GM12878 (cell line): ENCODE measurements around the gene CDH1. TPM values are rescaled to one million over a fixed set of nuclear protein-coding genes. Genes with fewer than 3 reads are reported as not detected.

ENCODE experiments used
- ATAC-seq: fragments of 200-7000 bp; cut with Tn5 transposase; 3 replicates; pipeline ENCODE4 v1.9.1; 2020; ENCODE audit warnings: mild to moderate bottlenecking, moderate library complexity
- BruUV-seq: library from RNA; stranded (reverse); fragments of 400-500 nt; replicated peaks from 2 replicates; lab custom pipeline; 2021; lab: Mats Ljungman, UMichigan
- CTCF ChIA-PET: fragments of 300-600 bp; sonication (Branson Sonifier 250); formaldehyde crosslinking; extraction: SDS; loops from one replicate; lab custom pipeline; 2021; ENCODE audit warnings: inconsistent platforms; lab: Yijun Ruan, JAX
- POLR2A ChIA-PET: fragments of 350-600 bp; formaldehyde crosslinking; extraction: SDS; loops from one replicate; lab custom pipeline; 2021; ENCODE audit warnings: inconsistent platforms; lab: Charles Lee
- RAD21 ChIA-PET: fragments of 300-600 bp; sonication (Branson Sonifier 250); formaldehyde crosslinking; loops from one replicate; lab custom pipeline; 2023; ENCODE audit warnings: antibody characterized with exemption; ENCODE audit not compliant: unreplicated experiment; lab: Charles Lee
- SMC1A ChIA-PET: fragments of 300-600 bp; sonication (Branson Sonifier 250); formaldehyde crosslinking; loops from one replicate; lab custom pipeline; 2023; ENCODE audit not compliant: unreplicated experiment, uncharacterized antibody; lab: Charles Lee
- DNase-seq: peaks from one replicate; pipeline ENCODE4 v3.0.0-alpha.2; 2011; ENCODE audit warnings: low read depth, low spot score
- FAIRE-seq: peaks from 3 replicates; lab custom pipeline; 2011; peaks lifted over from hg19 to GRCh38; lab: Jason Lieb, UNC
- H2AFZ ChIP-seq: 2 replicates; pipeline ENCODE4 v1.6.0; 2011; ENCODE audit warnings: low read depth, low read length, control low read depth; ENCODE audit not compliant: control insufficient read depth
- H3K27ac ChIP-seq: 2 replicates; pipeline ENCODE4 v1.5.1; 2011; ENCODE audit warnings: control low read depth; ENCODE audit not compliant: control insufficient read depth, insufficient read depth
- H3K27me3 ChIP-seq, 2 experiments: replicated peaks in 1 of 2; 2 replicates each; pipeline versions ENCODE4 v1.6.0 to v1.6.1; 2011; ENCODE audit warnings: low read length in 1 of 2; ENCODE audit not compliant: control insufficient read depth in 2 of 2, insufficient read depth in 2 of 2
- H3K36me3 ChIP-seq, 2 experiments: 2 replicates each; pipeline ENCODE4 v1.5.1; 2011; ENCODE audit warnings: low read length in 1 of 2; ENCODE audit not compliant: control insufficient read depth in 2 of 2, insufficient read depth in 2 of 2
- H3K4me1 ChIP-seq: 2 replicates; pipeline ENCODE4 v1.6.1; 2011; ENCODE audit warnings: mild to moderate bottlenecking, low read length, moderate library complexity, mixed read lengths; ENCODE audit not compliant: control insufficient read depth, insufficient read depth
- H3K4me2 ChIP-seq: 2 replicates; pipeline ENCODE4 v1.6.0; 2011; ENCODE audit warnings: control low read depth; ENCODE audit not compliant: control insufficient read depth, insufficient read depth
- H3K4me3 ChIP-seq: fragments of 200-600 bp; sonication (generic); 2 replicates; pipeline ENCODE4 v1.5.1; 2016
- H3K79me2 ChIP-seq: 2 replicates; pipeline ENCODE4 v1.6.0; 2011; ENCODE audit warnings: low read length; ENCODE audit not compliant: control insufficient read depth, insufficient read depth
- H3K9ac ChIP-seq: 2 replicates; pipeline ENCODE4 v1.8.0; 2011; ENCODE audit warnings: low read length, control low read depth, mixed read lengths; ENCODE audit not compliant: control insufficient read depth, insufficient read depth
- H3K9me3 ChIP-seq: replicated peaks from 3 replicates; pipeline ENCODE4 v1.5.1; 2011; ENCODE audit warnings: mild to moderate bottlenecking, low read length; ENCODE audit not compliant: control insufficient read depth, insufficient read depth
- H4K20me1 ChIP-seq: 2 replicates; pipeline ENCODE4 v1.6.0; 2011; ENCODE audit not compliant: control insufficient read depth, insufficient read depth
- MAX ChIP-seq: IDR thresholded peaks from 2 replicates; pipeline ENCODE4 v1.6.1; 2012; ENCODE audit warnings: low read depth, low read length, improper control_type of control experiment
- MYB ChIP-seq: fragments of 150-350 bp; IDR thresholded peaks from 2 replicates; pipeline ENCODE4 v1.6.1; 2014; ENCODE audit warnings: mild to moderate bottlenecking, low read depth, low read length, borderline replicate concordance
- RAD21 ChIP-seq: IDR thresholded peaks from 2 replicates; pipeline ENCODE4 v1.6.1; 2011; ENCODE audit warnings: mild to moderate bottlenecking, low read depth, low read length, moderate library complexity; ENCODE audit not compliant: insufficient read depth
- RB1 ChIP-seq: fragments of 450-650 bp; formaldehyde crosslinking; IDR thresholded peaks from 2 replicates; pipeline ENCODE4 v1.6.1; 2017; ENCODE audit warnings: mild to moderate bottlenecking, borderline replicate concordance
- TCF7 ChIP-seq: IDR thresholded peaks from 2 replicates; pipeline ENCODE4 v1.6.1; 2014; ENCODE audit warnings: antibody characterized with exemption, borderline replicate concordance
- whole genome bisulfite sequencing: methylation state at CpG from one replicate; pipeline ENCODE4 v1.1.6; 2016; ENCODE audit warnings: low lambda C conversion rate; ENCODE audit not compliant: insufficient replicate concordance, insufficient coverage; ENCODE audit errors: missing lambda C conversion rate; 5-methylcytosine and 5-hydroxymethylcytosine counted together
- in situ Hi-C: fragments of 300-500 bp; cut with MboI; formaldehyde crosslinking; loops from 9 replicates; pipeline ENCODE4 v1.14.3; 2018; ENCODE audit warnings: mixed read lengths
- intact Hi-C: fragments of 100-400 bp; cut with micrococcal nuclease; formaldehyde crosslinking; loops from one replicate; pipeline ENCODE4 v1.14.2; 2022; ENCODE audit not compliant: unreplicated experiment
- polyA plus RNA-seq, 11 experiments: library from polyadenylated mRNA; depleted of rRNA in 4 of 11; unstranded in 6 of 11; stranded (reverse) in 5 of 11; fragments of >200 nt; fragmentation: Nextera tagmentation in 4 of 11; fragmentation: Illumina TruSeq in 1 of 11; extraction: Ambion mirVana in 4 of 11; extraction: Trizol in 1 of 11; gene quantifications; 1 replicate in 1 of 11; 2 replicates in 10 of 11; pipeline versions ENCODE4 v1.2.1 to v1.2.3, GENCODE V29; 2011 to 2016; ENCODE audit warnings: inconsistent platforms in 2 of 11, missing spikeins in 2 of 11, low read depth in 1 of 11
- total RNA-seq, 4 experiments: library from RNA; depleted of rRNA in 3 of 4; stranded (reverse); fragments of >200 nt in 3 of 4; fragmentation: Illumina TruSeq in 1 of 4; extraction: Trizol in 1 of 4; gene quantifications; 2 replicates each; pipeline versions ENCODE4 v1.2.1 to v1.2.3, GENCODE V29; 2013 to 2021
- TF ChIP-seq, protein P1 (sequence below): fragments of 150-350 bp; IDR thresholded peaks from 2 replicates; pipeline ENCODE4 v1.6.1; 2014; ENCODE audit warnings: mild to moderate bottlenecking, low read depth, low read length
- TF ChIP-seq, protein P2 (sequence below), 3 experiments: IDR thresholded peaks in 2 of 3; conservative IDR thresholded peaks in 1 of 3; 2 replicates each; pipeline ENCODE4 v1.5.1; 2011; ENCODE audit warnings: low read depth in 3 of 3, low read length in 3 of 3, mild to moderate bottlenecking in 3 of 3, control low read depth in 2 of 3, moderate library complexity in 2 of 3, inconsistent platforms in 1 of 3, mixed read lengths in 1 of 3; ENCODE audit not compliant: control insufficient read depth in 2 of 3, insufficient read depth in 1 of 3; ENCODE audit errors: extremely low read depth in 1 of 3

Gene CDH1
- total and polyA plus RNA-seq, 10 of the 15 experiments (the other 5 are each of a cell fraction or from before 2014, with no cell fraction given), result 2.2 to 30.6 (median 17.7) TPM

DNA sequence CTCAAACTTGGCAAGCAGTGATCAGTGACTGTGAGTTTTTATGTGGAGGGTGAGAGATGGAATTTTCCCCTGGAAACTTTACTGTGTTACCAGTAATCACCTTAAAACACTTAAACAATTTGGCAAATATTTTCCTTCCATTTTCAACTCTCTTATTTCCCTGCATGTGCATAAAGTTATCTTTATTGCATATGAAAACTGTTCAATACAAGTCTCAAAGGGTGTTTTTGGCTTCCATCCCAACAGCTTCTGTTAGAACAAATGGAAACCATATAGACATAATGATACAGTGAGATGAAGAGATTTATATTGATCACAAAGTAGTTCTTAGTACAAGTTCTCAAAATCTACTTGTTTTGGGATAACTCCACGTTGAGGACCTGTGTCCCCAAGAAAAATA, 69.9 kb downstream of the CDH1 start:
- no TSS peak for BruUV-seq
- Histone ChIP-seq H3K4me3 (no peak overlapping the region), H3K27me3 (no peaks in the 10 kb centered on the region), H3K36me3 (no peaks in the 10 kb centered on the region; a peak in 1 of 4 replicates), H3K9ac (no peak overlapping the region), H4K20me1 (no peaks in the 10 kb centered on the region), H3K4me1 (no peaks in the 10 kb centered on the region), H3K4me2 (no peak overlapping the region), H3K27ac (no peak overlapping the region), H2AFZ (no peak overlapping the region), H3K9me3 (no peaks in the 10 kb centered on the region), H3K79me2 (no peaks in the 10 kb centered on the region)
- intact Hi-C loops, result no loop called here
- RAD21 ChIA-PET, result no interaction called here
- CTCF ChIA-PET, result interaction anchor here (0.5 to 0.8 kb wide), 4 partner anchors 11 to 278 kb away, joined by 3 read pairs; no protein-coding TSS in a partner anchor
- POLR2A ChIA-PET, result interaction anchor here (0.5 kb wide), 1 partner anchor 49 kb away, joined by 4 read pairs; no protein-coding TSS in a partner anchor
- SMC1A ChIA-PET, result interaction anchor here (0.9 to 1.5 kb wide), 3 partner anchors 9 to 107 kb away, joined by 3 read pairs; no protein-coding TSS in a partner anchor
- FAIRE-seq, result no peak
- 6% methylated on average over 1 of the region's 1 CpG for WGBS
- no peak for ATAC-seq
- DNase-seq, result no peak
- in situ Hi-C loops, result loop anchor here (25.0 kb wide), 1 partner anchor 270 kb away; the partner anchor contains the start of gene ZFP90
- no peak for TF ChIP-seq TCF7
- TF ChIP-seq MAX, result no peak
- TF ChIP-seq RAD21, result no peak
- TF ChIP-seq RB1, result no peak
- TF ChIP-seq MYB, result no peak
- TF ChIP-seq, protein P1, sequence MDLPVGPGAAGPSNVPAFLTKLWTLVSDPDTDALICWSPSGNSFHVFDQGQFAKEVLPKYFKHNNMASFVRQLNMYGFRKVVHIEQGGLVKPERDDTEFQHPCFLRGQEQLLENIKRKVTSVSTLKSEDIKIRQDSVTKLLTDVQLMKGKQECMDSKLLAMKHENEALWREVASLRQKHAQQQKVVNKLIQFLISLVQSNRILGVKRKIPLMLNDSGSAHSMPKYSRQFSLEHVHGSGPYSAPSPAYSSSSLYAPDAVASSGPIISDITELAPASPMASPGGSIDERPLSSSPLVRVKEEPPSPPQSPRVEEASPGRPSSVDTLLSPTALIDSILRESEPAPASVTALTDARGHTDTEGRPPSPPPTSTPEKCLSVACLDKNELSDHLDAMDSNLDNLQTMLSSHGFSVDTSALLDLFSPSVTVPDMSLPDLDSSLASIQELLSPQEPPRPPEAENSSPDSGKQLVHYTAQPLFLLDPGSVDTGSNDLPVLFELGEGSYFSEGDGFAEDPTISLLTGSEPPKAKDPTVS, result no peak
- TF ChIP-seq, protein P2, sequence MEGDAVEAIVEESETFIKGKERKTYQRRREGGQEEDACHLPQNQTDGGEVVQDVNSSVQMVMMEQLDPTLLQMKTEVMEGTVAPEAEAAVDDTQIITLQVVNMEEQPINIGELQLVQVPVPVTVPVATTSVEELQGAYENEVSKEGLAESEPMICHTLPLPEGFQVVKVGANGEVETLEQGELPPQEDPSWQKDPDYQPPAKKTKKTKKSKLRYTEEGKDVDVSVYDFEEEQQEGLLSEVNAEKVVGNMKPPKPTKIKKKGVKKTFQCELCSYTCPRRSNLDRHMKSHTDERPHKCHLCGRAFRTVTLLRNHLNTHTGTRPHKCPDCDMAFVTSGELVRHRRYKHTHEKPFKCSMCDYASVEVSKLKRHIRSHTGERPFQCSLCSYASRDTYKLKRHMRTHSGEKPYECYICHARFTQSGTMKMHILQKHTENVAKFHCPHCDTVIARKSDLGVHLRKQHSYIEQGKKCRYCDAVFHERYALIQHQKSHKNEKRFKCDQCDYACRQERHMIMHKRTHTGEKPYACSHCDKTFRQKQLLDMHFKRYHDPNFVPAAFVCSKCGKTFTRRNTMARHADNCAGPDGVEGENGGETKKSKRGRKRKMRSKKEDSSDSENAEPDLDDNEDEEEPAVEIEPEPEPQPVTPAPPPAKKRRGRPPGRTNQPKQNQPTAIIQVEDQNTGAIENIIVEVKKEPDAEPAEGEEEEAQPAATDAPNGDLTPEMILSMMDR (IDR thresholded peaks at IDR 0.05 in 2 of 3, conservative IDR thresholded peaks at IDR 0.05 in 1 of 3; ENCODE audit: control insufficient read depth in 2 of 3, extremely low read depth in 1 of 3, insufficient read depth in 1 of 3, low read depth in 3 of 3, low read length in 3 of 3), result no peak
